Hematopoietic multipotent progenitor cell treated with erythropoietin and hydrocortisone succinate and interleukin-3 and kit ligand, for 15 days (in vitro differentiated cells): ENCODE data around the gene LLGL2.

Experiments used
- DNase-seq: peaks from one replicate; pipeline ENCODE4 v3.0.0-alpha.2; 2015; ENCODE audit warnings: low spot score

LLGL2 gene

GRCh38 chr17:75550139-75550465 is 24.6 kb downstream of the LLGL2 start:
- DNase-seq, result no peak

DNA sequence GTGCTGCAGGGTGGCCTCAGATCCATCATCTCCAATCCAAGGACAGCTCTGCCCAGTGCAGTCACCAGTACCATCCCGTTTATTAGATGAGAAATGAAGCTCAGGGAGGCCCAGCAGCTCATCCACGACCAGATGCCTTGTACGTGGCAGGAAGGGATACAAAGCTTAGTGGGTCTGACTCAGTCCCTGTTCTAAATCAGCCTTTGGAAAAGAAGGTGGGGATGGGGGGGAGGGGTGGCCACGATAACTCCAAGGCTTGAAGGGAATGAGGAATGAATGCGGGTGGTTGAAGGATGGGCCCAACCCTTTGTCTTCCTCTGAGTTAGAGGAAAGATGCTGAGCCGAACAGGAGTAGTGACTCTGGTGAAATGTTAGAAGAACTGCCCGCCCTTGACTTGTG is 25.8 kb downstream of the LLGL2 start:
- no peak for DNase-seq

DNA sequence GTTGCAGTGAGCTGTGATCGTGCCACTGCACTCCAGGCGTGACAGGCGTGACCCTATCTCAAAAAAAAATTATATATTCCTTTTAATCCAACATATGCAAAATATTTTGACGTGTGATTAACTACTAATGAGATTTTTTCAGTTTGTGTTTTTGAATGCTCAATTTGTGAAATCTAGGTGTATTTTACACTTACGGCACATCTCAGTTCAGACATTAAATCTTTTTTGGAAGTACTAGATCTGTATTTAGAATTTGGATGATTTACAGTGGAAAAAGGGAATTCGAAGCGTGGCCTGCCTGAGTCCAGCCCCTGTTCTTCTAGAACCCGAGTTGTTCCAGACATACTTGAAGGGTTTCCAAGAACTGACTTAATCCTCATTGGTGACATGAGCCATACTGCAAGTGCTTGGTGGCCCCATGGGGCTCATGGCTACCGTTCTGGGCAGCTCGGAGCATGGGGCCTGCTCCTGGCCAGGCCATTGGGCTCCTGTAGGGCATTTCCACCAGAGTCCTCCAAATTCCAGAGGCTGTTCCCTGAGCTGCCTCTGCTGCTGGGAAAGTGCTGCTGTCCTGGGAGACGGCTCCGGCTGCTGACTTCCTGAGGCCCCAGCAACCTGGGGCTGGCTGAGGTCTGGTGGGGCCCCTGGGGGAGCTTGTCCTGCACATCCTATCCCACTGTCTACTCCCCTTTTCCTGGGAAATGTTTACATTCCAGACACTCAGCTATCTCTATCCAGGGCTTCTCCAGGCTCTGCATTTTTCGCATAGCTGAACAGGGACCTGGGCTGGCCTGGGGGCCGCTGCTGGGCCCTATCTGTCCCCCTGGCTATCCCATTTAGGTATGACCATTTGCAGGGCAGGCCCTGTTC is 27.2 kb downstream of the LLGL2 start:
- DNase-seq, result no peak

GRCh38 chr17:75553295-75554110 is 28.0 kb downstream of the LLGL2 start:
- DNase-seq, result no peak

DNA sequence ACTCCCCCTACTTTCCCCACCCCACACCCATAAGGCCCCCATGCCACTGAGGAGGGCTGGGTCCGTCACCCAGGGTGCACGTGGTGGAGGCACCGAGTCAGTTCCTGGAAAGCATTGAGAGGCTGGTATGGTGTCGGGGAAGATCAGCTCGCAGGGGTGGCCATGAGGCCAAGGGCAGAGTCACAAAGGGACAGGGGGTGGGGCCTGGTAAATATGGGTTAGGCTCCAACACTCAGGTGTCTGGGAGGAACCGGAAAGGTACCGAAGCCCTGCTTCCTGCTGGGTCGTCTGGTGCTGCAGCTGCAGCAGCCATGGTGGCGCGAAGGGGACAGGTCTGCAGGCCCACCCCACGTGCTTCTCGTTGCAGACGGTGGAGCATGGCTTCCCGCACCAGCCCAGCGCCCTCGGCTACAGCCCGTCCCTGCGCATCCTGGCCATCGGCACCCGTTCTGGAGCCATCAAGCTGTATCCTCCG is 30.2 kb downstream of the LLGL2 start:
- DNase-seq, result no peak

- no peak for DNase-seq
Observed at GRCh38 chr17:75557075-75557851, 31.8 kb downstream of the LLGL2 start.

DNA sequence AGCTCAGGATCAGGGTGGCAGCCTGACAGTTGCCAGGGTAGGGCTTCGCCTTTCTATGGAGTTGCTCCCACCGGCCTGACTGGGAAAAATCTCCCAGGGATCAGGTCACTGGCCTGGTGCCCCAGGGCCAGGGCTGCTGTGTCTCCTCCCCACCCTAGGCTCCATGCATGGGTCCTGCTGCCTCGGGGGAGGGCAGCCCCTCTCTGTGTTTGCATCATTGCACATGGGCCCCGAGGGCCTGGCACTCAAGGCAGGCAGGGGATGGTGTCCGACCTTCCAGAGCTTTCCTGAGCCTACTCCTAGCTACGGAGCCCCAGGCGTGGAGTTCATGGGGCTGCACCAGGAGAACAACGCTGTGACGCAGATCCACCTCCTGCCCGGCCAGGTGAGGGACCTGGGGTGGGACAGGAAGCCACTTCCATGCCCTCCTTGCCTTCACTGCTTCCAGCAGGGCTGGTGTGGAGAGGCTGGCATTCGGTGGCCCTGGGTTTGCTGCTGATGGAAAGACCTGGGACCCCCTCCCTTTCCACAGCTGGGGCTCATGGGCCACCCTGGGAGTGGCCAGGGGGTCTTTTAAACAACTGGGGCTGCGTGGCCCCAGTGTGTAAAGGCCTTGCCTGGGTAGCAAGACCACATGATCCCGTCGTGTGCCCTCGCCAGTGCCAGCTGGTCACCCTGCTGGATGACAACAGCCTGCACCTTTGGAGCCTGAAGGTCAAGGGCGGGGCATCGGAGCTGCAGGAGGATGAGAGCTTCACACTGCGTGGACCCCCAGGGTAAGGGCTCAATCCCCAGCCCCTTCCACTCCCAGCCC is 32.6 kb downstream of the LLGL2 start:
- no peak for DNase-seq

- DNase-seq, result no peak
Observed at GRCh38 chr17:75558666-75559530, 33.4 kb downstream of the LLGL2 start.

- no peak for DNase-seq
Observed at GRCh38 chr17:75559958-75560533, 34.5 kb downstream of the LLGL2 start.

- DNase-seq, result no peak
Observed at GRCh38 chr17:75561927-75562603, 36.6 kb downstream of the LLGL2 start.

GRCh38 chr17:75563063-75563758 is 37.7 kb downstream of the LLGL2 start:
- DNase-seq, result no peak

GRCh38 chr17:75564195-75564594 is 38.7 kb downstream of the LLGL2 start:
- no peak for DNase-seq

DNA sequence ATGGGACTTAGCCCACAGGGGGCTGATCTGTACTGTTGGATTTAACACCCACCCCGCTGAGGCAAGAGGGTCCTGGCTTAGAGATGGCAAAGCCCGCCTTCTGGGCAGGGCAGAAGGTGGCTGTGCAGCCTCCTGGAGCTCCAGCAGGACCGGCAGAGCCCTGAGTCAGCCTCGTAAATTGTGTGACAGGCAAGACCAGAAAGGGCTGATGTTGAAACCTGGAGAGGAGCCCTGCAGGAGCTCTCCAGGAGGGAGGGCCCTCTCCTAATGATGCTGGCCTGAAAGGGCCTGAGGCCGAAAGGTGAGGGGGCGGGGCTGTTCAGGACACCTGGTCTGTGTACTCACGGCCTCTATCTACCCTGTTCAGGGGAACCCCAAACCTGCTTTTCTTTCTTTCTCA is 39.6 kb downstream of the LLGL2 start:
- no peak for DNase-seq

GRCh38 chr17:75565618-75566017 is 40.1 kb downstream of the LLGL2 start:
- DNase-seq, result no peak

DNA sequence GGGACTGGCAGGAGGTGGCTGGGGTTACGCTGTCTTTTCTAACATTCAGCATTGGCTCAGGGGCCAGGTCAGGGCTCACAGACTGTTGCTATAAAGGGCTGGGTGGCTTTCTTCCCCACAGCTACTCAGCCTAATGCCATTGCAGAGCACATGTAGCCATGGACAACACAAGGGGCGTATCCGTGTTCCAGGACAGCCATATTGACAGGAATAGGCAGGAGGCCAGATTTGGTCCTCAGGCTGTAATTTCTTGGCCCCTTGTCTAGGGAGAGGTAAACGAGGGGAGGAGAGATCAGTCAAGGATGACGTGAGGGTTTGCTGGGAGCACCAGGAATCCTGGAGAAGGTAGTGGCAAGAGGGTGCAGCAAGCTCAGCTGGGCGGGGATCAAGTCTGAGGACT is 40.9 kb downstream of the LLGL2 start:
- no peak for DNase-seq

DNA sequence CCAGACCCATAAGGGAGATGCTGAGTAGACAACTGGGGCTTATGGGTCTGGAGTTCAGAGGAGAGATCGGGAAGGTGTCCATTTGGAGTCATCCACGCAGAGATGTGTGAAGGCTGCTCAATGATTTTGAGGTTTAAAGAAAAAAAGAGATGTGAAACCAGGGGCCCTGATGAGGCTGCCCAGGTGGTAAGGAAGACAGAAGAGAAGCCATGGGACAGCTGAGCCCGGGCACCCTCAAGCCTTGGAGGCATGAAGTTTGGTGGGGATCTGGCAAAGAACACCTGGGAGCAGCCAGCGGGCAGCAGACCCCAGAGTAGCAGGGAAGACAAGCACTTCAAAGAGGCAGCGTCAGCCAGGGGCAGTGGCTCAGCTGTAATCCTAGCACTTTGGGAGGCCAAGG is 41.3 kb downstream of the LLGL2 start:
- DNase-seq, result no peak

DNA sequence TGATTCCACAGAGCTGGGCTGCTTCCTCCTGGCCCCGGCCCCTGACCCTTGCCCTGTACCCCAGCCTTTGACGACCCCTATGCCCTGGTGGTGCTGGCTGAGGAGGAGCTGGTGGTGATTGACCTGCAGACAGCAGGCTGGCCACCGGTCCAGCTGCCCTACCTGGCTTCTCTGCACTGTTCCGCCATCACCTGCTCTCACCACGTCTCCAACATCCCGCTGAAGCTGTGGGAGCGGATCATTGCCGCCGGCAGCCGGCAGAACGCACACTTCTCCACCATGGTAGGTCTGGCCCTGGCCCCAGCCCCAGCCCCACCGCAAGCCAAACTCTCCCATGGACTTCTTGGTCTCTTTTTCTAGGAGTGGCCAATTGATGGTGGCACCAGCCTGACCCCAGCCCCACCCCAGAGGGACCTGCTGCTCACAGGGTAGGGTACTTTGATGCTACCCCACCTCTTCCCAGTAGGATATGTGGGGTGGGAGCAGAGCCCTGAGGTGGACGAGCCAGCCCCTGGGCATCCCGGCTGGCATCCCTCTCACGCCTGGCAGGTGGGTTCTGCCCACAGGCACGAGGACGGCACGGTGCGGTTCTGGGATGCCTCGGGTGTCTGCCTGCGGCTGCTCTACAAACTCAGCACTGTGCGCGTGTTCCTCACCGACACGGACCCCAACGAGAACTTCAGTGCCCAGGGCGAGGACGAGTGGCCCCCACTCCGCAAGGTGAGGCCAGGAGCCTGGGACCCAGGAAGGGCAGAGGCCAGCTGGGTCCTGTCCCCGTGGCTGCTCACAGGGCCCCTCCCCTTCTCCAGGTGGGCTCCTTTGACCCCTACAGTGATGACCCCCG is 43.1 kb downstream of the LLGL2 start:
- DNase-seq, result no peak

DNA sequence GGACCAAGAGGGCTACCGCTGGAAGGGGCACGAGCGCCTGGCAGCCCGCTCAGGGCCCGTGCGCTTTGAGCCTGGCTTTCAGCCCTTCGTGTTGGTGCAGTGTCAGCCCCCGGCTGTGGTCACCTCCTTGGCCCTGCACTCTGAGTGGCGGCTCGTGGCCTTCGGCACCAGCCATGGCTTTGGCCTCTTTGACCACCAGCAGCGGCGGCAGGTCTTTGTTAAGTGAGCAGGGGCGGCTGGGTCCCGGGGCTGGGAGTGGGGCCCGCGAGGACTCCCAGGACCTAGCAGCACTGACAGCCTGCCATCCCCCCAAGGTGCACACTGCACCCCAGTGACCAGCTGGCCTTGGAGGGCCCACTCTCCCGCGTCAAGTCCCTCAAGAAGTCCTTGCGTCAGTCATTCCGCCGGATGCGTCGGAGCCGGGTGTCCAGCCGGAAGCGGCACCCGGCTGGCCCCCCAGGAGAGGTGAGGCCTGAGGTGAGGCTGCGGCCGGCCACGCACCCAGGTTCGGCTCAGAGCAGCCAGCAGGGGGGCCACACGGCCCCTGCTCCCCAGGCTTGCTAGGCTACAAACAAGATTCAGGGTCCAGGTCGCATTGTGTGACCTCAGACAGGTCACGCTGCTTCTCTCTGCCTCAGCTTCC is 44.7 kb downstream of the LLGL2 start:
- no peak for DNase-seq
